B cell (primary cell): ENCODE results near the gene EHBP1. TPM values are rescaled to one million over a fixed set of nuclear protein-coding genes. Genes with fewer than 3 reads are reported as not detected.

Source experiments
- ATAC-seq: fragments of 200-7000 bp; cut with Tn5 transposase; one replicate; pipeline ENCODE4 v1.10.0; 2021; ENCODE audit warnings: low read depth, mild to moderate bottlenecking, moderate number of reproducible peaks, moderate library complexity
- CTCF ChIA-PET: fragments of 350-600 bp; sonication (Branson Sonifier 250); formaldehyde crosslinking; loops from one replicate; lab custom pipeline; 2021; ENCODE audit warnings: antibody characterized with exemption, inconsistent platforms; lab: Charles Lee
- POLR2A ChIA-PET: fragments of 350-600 bp; sonication (Branson Sonifier 250); formaldehyde crosslinking; loops from one replicate; lab custom pipeline; 2021; ENCODE audit warnings: antibody characterized with exemption; lab: Charles Lee
- DNase-seq: peaks from one replicate; pipeline ENCODE4 v3.0.0; 2013
- H2AFZ ChIP-seq: 2 replicates; pipeline ENCODE4 v1.6.1; 2012; ENCODE audit warnings: mild to moderate bottlenecking, low read depth, low read length; ENCODE audit not compliant: insufficient read depth, poor library complexity, severe bottlenecking
- H3K27ac ChIP-seq, 2 donors: 1 replicate in 1 of 2; 2 replicates in 1 of 2; pipeline ENCODE4 v1.5.1; 2012 to 2013; ENCODE audit warnings: low read length in 2 of 2, mild to moderate bottlenecking in 2 of 2, moderate library complexity in 1 of 2
- H3K27me3 ChIP-seq, 4 experiments: fragments of 200-600 bp in 1 of 4; sonication (generic) in 1 of 4; replicated peaks in 1 of 4; 1 replicate in 2 of 4; 2 replicates in 2 of 4; pipeline versions ENCODE4 v1.6.1 to v1.7.0; 2013 to 2016; ENCODE audit warnings: low read length in 3 of 4, mild to moderate bottlenecking in 2 of 4, mixed read lengths in 1 of 4, moderate library complexity in 1 of 4; ENCODE audit not compliant: insufficient read depth in 4 of 4, control insufficient read depth in 3 of 4; ENCODE audit errors: control extremely low read depth in 1 of 4
- H3K36me3 ChIP-seq, 2 experiments: replicated peaks in 1 of 2; 1 replicate in 1 of 2; 2 replicates in 1 of 2; pipeline versions ENCODE4 v1.6.1 to v1.7.1; 2013; ENCODE audit warnings: low read length in 1 of 2; ENCODE audit not compliant: insufficient read depth in 2 of 2, control insufficient read depth in 1 of 2; ENCODE audit errors: control extremely low read depth in 1 of 2, extremely low read depth in 1 of 2
- H3K4me1 ChIP-seq, 2 donors: fragments of 200-600 bp in 1 of 2; sonication (generic) in 1 of 2; 1 replicate in 1 of 2; 2 replicates in 1 of 2; pipeline versions ENCODE4 v1.5.1 to v1.6.1; 2013 to 2017; ENCODE audit warnings: low read length in 2 of 2; ENCODE audit not compliant: control insufficient read depth in 2 of 2, insufficient read depth in 2 of 2
- H3K4me2 ChIP-seq: replicated peaks from 2 replicates; pipeline ENCODE3; 2012; ENCODE audit warnings: mild to moderate bottlenecking, low read depth, low read length; ENCODE audit not compliant: poor library complexity, severe bottlenecking
- H3K4me3 ChIP-seq, 5 experiments: fragments of 200-600 bp in 1 of 5; sonication (generic) in 1 of 5; 1 replicate in 3 of 5; 2 replicates in 2 of 5; pipeline versions ENCODE4 v1.5.1 to v1.7.0; 2011 to 2016; ENCODE audit warnings: low read length in 4 of 5, mild to moderate bottlenecking in 4 of 5, low read depth in 2 of 5, control low read depth in 1 of 5, moderate library complexity in 1 of 5; ENCODE audit not compliant: insufficient read depth in 1 of 5; ENCODE audit errors: control extremely low read depth in 1 of 5, extremely low read depth in 1 of 5
- H3K79me2 ChIP-seq: fragments of 200-600 bp; sonication (generic); one replicate; pipeline ENCODE4 v1.6.0; 2016; ENCODE audit warnings: low read length; ENCODE audit not compliant: control insufficient read depth, insufficient read depth
- H3K9ac ChIP-seq: fragments of 200-600 bp; sonication (generic); 2 replicates; pipeline ENCODE4 v1.6.1; 2017; ENCODE audit warnings: mild to moderate bottlenecking, low read length, moderate library complexity
- H3K9me3 ChIP-seq, 3 donors: one replicate each; pipeline versions ENCODE4 v1.6.1 to v1.7.1; 2013; ENCODE audit warnings: low read length in 2 of 3; ENCODE audit not compliant: control insufficient read depth in 2 of 3, insufficient read depth in 1 of 3; ENCODE audit errors: control extremely low read depth in 1 of 3
- H4K20me1 ChIP-seq: 2 replicates; pipeline ENCODE4 v1.6.0; 2012; ENCODE audit warnings: mild to moderate bottlenecking, low read length; ENCODE audit not compliant: insufficient read depth, control insufficient read depth, poor library complexity, severe bottlenecking
- H3K27ac Mint-ChIP-seq: one replicate; pipeline ENCODE4 v1.8.0; 2021; ENCODE audit warnings: mixed read lengths
- H3K27me3 Mint-ChIP-seq: one replicate; pipeline ENCODE4 v1.8.0; 2021; ENCODE audit warnings: mixed read lengths
- H3K4me1 Mint-ChIP-seq: one replicate; pipeline ENCODE4 v1.8.0; 2021; ENCODE audit warnings: mixed read lengths
- H3K4me3 Mint-ChIP-seq: one replicate; pipeline ENCODE4 v1.8.0; 2021; ENCODE audit warnings: mixed read lengths
- H3K9me3 Mint-ChIP-seq: one replicate; pipeline ENCODE4 v1.8.0; 2022; ENCODE audit warnings: mixed read lengths; ENCODE audit not compliant: insufficient read depth
- CTCF ChIP-seq: fragments of 200-600 bp; IDR thresholded peaks from one replicate; pipeline ENCODE4 v1.8.0; 2022; ENCODE audit warnings: antibody characterized with exemption, mild to moderate bottlenecking
- EZH2 ChIP-seq: IDR thresholded peaks from 2 replicates; pipeline ENCODE4 v1.6.1; 2012; ENCODE audit warnings: borderline replicate concordance, low read depth, mild to moderate bottlenecking, moderate library complexity, low read length; ENCODE audit not compliant: insufficient read depth, poor library complexity, severe bottlenecking
- WGBS: methylation state at CpG from one replicate; pipeline ENCODE4 v1.1.5; 2013; ENCODE audit warnings: missing lambda C conversion rate; ENCODE audit not compliant: insufficient coverage; 5-methylcytosine and 5-hydroxymethylcytosine counted together
- intact Hi-C: fragments of 100-400 bp; cut with micrococcal nuclease; formaldehyde crosslinking; loops from one replicate; pipeline ENCODE4 v1.10.0; 2022
- polyA plus RNA-seq: library from polyadenylated mRNA; depleted of rRNA; stranded (reverse); fragments of >200 nt; gene quantifications from 2 replicates; pipeline ENCODE4 v1.2.3, GENCODE V29; 2012
- total RNA-seq, 2 donors: library from RNA; stranded (reverse); fragments of 120-200 nt in 1 of 2; gene quantifications; 1 replicate in 1 of 2; 2 replicates in 1 of 2; pipeline versions ENCODE4 v1.2.3 to v1.2.4, GENCODE V29; 2013 to 2022

EHBP1 gene
- total and polyA plus RNA-seq, 2 donors (not counting 1 experiment from before 2014, with no cell fraction given), result 8.8 to 34.7 TPM

GRCh38 chr2:62660582-62661262 is 44.8 kb upstream of the EHBP1 start:
- CTCF ChIA-PET, result no interaction called here

More at GRCh38 chr2:62660582-62661262, 44.8 kb upstream of the EHBP1 start:
- no peaks in the 10 kb centered on the region for H4K20me1 ChIP-seq
- ATAC-seq, result no peak
- no peaks in the 10 kb centered on the region for H3K79me2 ChIP-seq
- H3K9ac ChIP-seq, result peak overlapping the region; percentile 41
- no peaks in the 10 kb centered on the region for H3K27me3 ChIP-seq
- H3K36me3 ChIP-seq, result no peaks in the 10 kb centered on the region
- Mint-ChIP-seq H3K9me3 (no peaks in the 10 kb centered on the region), H3K4me3 (peak overlapping the region; percentile 2), H3K4me1 (peaks cover 28% of the 10 kb centered on the region), H3K27me3 (no peaks in the 10 kb centered on the region), H3K27ac (no peak overlapping the region)
- H3K27ac ChIP-seq, result peak overlapping the region in 1 of 2 donors; percentile 33
- no peak for TF ChIP-seq CTCF
- no peak for TF ChIP-seq EZH2
- intact Hi-C loops, result loop anchor here (1.0 kb wide), 1 partner anchor 45 kb away; the partner anchor contains the start of gene EHBP1
- H3K9me3 ChIP-seq, result no peaks in the 10 kb centered on the region
- peak overlapping the region; percentile 70 for H2AFZ ChIP-seq
- DNase-seq, result no peak
- WGBS, result no CpG with 5 or more reads among the region's 2 CpGs
- H3K4me3 ChIP-seq, result peak overlapping the region in 1 of 5 experiments; percentile 33
- POLR2A ChIA-PET, result no interaction called here
- H3K4me2 ChIP-seq, result peak overlapping the region; percentile 60
- H3K4me1 ChIP-seq, result peaks cover 18 to 27% of the 10 kb centered on the region in 2 donors
